Type B pancreatic cell (in vitro differentiated cells): ENCODE data around the gene EGR2. TPM values are rescaled to one million over a fixed set of nuclear protein-coding genes. Genes with fewer than 3 reads are reported as not detected.
A peak's percentile ranks its signal among the peaks of the same experiment; 100 is the strongest.

Experiments
- DNase-seq: peaks from one replicate; pipeline ENCODE4 v3.0.0; 2021; ENCODE audit warnings: mixed read lengths; ENCODE audit not compliant: unreplicated experiment; ENCODE audit errors: extremely low spot score
- H3K27ac Mint-ChIP-seq: 2 replicates; pipeline ENCODE4 v1.8.0; 2021; ENCODE audit warnings: mild to moderate bottlenecking, mixed read lengths
- H3K27me3 Mint-ChIP-seq: 2 replicates; pipeline ENCODE4 v1.8.0; 2021; ENCODE audit warnings: mixed read lengths
- H3K36me3 Mint-ChIP-seq: 2 replicates; pipeline ENCODE4 v1.8.0; 2021; ENCODE audit warnings: mixed read lengths
- H3K4me1 Mint-ChIP-seq: one replicate; pipeline ENCODE4 v1.8.0; 2021; ENCODE audit warnings: mixed read lengths; ENCODE audit not compliant: unreplicated experiment
- H3K4me3 Mint-ChIP-seq: 2 replicates; pipeline ENCODE4 v1.8.0; 2021; ENCODE audit warnings: mild to moderate bottlenecking, mixed read lengths
- H3K9me3 Mint-ChIP-seq: 2 replicates; pipeline ENCODE4 v1.8.0; 2021; ENCODE audit warnings: mixed read lengths
- long read RNA-seq: library from polyadenylated mRNA; unstranded; transcript quantifications from one replicate; pipeline ENCODE4 v2.0.0, GENCODE V29; 2020
- total RNA-seq: library from RNA; stranded (reverse); gene quantifications from 2 replicates; pipeline ENCODE4 v1.2.1, GENCODE V29; 2021; ENCODE audit warnings: low replicate concordance
- TF ChIP-seq, protein P1 (sequence below): fragments of 200-600 bp; sonication (generic); conservative IDR thresholded peaks from 2 replicates; pipeline ENCODE4 v1.5.0; 2021; ENCODE audit warnings: antibody characterized with exemption, mild to moderate bottlenecking

Gene EGR2
- 17.6 and 26.7 TPM in 2 replicates for total RNA-seq
- long read RNA-seq, partial matches to known transcripts = 0 of 5 reads
- long read RNA-seq, other reads (novel, unspliced or antisense) = 5 of 5 reads

DNA sequence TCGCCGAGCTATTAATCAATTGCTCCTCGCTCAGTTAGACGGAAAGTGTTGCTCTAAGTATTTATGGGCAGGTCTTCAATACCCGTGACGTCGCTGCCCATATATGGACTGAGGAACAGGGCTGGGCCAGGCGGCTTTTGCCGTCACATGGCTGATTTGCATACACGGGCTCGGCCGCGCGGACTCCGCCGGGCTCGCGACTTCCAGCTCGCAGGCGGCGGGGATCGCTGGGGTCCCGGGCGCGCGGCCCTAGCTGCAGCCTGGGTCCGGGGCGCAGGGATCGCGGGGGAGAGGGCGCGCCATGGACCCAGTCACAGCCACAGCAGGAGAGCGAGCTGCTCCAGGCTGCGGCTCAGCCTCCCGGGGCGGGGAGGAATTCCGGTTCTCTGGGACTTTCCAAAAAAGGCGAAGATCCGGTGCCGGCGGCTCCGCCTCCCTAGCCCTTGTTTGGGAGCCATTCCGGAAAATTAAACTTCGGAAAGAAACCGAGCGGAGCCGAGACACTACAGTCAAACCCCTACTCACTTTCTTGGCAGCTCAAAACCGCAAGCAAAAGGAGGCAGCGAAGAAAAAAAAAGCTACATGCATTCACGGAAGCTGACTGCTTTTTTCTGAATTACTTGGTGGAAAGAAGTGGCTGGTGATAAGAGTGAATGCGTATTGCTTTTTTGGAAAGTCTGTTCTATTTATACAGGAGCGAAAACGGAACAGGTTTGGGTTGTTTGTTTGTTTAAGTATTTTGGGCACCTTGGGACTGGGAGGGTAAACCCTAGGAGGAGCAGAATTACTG, at the start of gene EGR2:
TSS of gene EGR2 (minus strand) at position 36 of the 790 bp plus-strand sequence. CDS start 337 bp downstream, outside the sequence.
- H3K27ac Mint-ChIP-seq = peak within 1 kb of the TSS; percentile 96
- peak within 1 kb of the TSS; percentile 98 for H3K4me3 Mint-ChIP-seq
- no peaks in the 10 kb centered on the region for H3K9me3 Mint-ChIP-seq
- peaks cover 88% of the 10 kb centered on the region for H3K27me3 Mint-ChIP-seq
- peak; percentile 90 for DNase-seq
- TF ChIP-seq, protein P1, sequence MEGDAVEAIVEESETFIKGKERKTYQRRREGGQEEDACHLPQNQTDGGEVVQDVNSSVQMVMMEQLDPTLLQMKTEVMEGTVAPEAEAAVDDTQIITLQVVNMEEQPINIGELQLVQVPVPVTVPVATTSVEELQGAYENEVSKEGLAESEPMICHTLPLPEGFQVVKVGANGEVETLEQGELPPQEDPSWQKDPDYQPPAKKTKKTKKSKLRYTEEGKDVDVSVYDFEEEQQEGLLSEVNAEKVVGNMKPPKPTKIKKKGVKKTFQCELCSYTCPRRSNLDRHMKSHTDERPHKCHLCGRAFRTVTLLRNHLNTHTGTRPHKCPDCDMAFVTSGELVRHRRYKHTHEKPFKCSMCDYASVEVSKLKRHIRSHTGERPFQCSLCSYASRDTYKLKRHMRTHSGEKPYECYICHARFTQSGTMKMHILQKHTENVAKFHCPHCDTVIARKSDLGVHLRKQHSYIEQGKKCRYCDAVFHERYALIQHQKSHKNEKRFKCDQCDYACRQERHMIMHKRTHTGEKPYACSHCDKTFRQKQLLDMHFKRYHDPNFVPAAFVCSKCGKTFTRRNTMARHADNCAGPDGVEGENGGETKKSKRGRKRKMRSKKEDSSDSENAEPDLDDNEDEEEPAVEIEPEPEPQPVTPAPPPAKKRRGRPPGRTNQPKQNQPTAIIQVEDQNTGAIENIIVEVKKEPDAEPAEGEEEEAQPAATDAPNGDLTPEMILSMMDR = no peak
- H3K4me1 Mint-ChIP-seq = peaks cover 16% of the 10 kb centered on the region
- peaks cover 9% of the 10 kb centered on the region for H3K36me3 Mint-ChIP-seq

DNA sequence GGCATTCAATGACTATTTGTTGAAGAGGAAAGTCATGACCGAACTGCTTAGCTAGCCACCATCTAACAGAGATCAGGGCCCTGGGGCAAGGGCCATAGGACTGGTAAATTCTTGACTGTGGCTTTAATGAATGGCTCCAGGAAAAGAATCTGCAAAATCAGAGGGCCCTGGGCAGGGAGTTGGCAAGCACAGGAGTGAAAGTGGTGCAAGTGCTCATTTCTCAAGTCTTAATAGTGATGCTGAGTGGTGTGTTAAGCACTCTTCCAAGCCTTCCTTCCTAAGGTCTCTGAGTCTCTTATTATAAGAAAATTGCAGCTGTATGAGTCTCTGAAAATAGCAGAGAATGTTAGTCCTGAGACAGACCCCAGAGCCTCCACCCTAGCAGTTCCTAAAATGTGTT, 46.3 kb upstream of the EGR2 start:
- Mint-ChIP-seq H3K4me1 (no peaks in the 10 kb centered on the region), H3K27ac (no peak overlapping the region)
- TF ChIP-seq, protein P1 = no peak

DNA sequence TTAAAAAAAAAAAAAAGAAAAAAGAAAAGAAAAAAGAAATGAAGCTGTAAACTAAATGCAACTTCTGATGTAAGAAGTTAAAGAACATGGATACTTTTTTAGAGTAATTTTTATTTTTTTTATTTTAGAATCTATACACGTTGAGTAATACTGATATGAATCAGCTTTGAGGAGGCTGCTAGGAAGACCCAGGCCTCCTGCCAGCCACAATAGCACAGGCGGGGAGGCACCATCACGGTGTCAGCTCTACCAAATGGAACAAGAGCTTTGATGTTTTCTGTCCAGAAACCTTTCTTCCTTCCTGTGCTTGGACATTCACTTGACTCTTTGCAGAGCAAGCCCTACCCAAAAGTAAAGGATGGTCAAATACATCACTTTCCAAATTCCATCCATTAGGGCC, 45.3 kb upstream of the EGR2 start:
- no peaks in the 10 kb centered on the region for H3K36me3 Mint-ChIP-seq
- H3K9me3 Mint-ChIP-seq = no peaks in the 10 kb centered on the region
- H3K27me3 Mint-ChIP-seq = peaks cover 13% of the 10 kb centered on the region
- TF ChIP-seq, protein P1 = no peak
- DNase-seq = no peak
- no peaks in the 10 kb centered on the region for H3K4me1 Mint-ChIP-seq
- no peak overlapping the region for H3K27ac Mint-ChIP-seq
- no peak overlapping the region for H3K4me3 Mint-ChIP-seq

More for the DNA sequence above, 46.3 kb upstream of the EGR2 start:
- Mint-ChIP-seq H3K27me3 (peaks cover 13% of the 10 kb centered on the region), H3K36me3 (no peaks in the 10 kb centered on the region), H3K4me3 (no peak overlapping the region), H3K9me3 (no peaks in the 10 kb centered on the region)
- DNase-seq = no peak

DNA sequence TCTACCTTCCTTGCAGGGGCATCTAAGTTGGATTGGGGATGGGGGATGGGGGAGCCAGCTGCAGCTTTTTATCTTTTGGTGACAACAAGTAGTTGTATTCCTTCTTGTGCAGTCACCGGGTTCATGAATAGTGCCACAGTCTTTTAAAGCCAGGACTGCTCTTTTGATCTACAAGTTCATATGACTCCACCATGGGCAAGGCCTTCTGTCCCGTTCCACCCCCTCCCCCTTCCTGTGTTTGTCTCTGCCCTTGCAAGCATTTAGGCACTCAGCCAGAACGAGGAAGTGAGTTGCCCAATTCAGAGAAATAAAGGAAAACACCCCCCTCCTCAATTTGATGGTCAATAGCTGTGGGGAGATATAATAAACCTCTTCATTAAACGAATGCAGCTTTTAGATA, 44.8 kb upstream of the EGR2 start:
- Mint-ChIP-seq H3K27ac (no peak overlapping the region), H3K4me3 (no peak overlapping the region), H3K27me3 (peaks cover 13% of the 10 kb centered on the region), H3K9me3 (no peaks in the 10 kb centered on the region), H3K36me3 (no peaks in the 10 kb centered on the region), H3K4me1 (no peaks in the 10 kb centered on the region)
- TF ChIP-seq, protein P1 = no peak
- DNase-seq = no peak

DNA sequence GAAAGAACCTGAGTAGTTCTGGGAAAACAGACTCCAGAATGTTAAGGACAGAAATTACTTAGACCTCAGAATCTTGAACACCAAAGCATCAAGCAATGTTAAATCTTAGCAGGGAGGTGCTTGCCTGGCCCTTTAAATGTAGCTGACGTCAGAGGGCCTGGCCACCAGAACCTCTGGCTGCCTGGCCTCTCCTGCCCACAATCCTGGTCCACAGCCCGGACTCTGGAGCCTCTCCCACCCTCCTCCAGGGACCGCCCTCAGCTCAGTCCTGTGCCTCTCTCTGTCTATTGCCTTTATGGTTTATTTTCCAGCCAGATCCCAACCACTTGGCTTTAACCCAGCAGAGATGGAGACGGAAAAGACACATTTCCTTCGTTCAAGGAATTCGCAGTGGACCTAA, 42.2 kb upstream of the EGR2 start:
- TF ChIP-seq, protein P1 = no peak
- Mint-ChIP-seq H3K27me3 (peaks cover 6% of the 10 kb centered on the region), H3K4me3 (no peak overlapping the region), H3K9me3 (no peaks in the 10 kb centered on the region), H3K27ac (no peak overlapping the region), H3K36me3 (no peaks in the 10 kb centered on the region), H3K4me1 (no peaks in the 10 kb centered on the region)
- DNase-seq = no peak
